Testis (tissue), 2 donors: ENCODE data around the gene HECW1.

Experiments used
- CTCF ChIP-seq, 3 experiments: fragments of 450-650 bp in 2 of 3; fragments of 200-600 bp in 1 of 3; sonication (generic) in 1 of 3; IDR thresholded peaks; one replicate each; pipeline ENCODE4 v1.5.1; 2016 to 2019; ENCODE audit warnings: antibody characterized with exemption in 3 of 3, mild to moderate bottlenecking in 2 of 3, moderate library complexity in 1 of 3
- POLR2A ChIP-seq: fragments of 450-650 bp; IDR thresholded peaks from one replicate; pipeline ENCODE4 v1.6.1; 2017; ENCODE audit warnings: antibody characterized with exemption, mild to moderate bottlenecking, moderate library complexity

- no peak for TF ChIP-seq CTCF (IDR thresholded peaks at IDR 0.05)
- no peak for TF ChIP-seq POLR2A
These were observed 26.5 kb upstream of the HECW1 start for GRCh38 chr7:43085992-43086391.
